K562 (cell line): ENCODE measurements around the gene PRKG1. TPM values are rescaled to one million over a fixed set of nuclear protein-coding genes. Genes with fewer than 3 reads are reported as not detected.

Experiments
- ATAC-seq: fragments of 200-7000 bp; cut with Tn5 transposase; 3 replicates; pipeline ENCODE4 v1.9.1; 2020; ENCODE audit warnings: moderate library complexity
- BruUV-seq: library from RNA; stranded (reverse); fragments of 400-500 nt; replicated peaks from 2 replicates; lab custom pipeline; 2021; lab: Mats Ljungman, UMichigan
- CTCF ChIA-PET: fragments of 300-600 bp; formaldehyde crosslinking; extraction: SDS; loops from one replicate; lab custom pipeline; 2021; ENCODE audit warnings: low intra/inter-chr PET ratio; lab: Yijun Ruan, JAX
- POLR2A ChIA-PET: fragments of 300-600, 350-650 bp; sonication (Branson Sonifier 250); formaldehyde crosslinking; extraction: SDS; loops from one replicate; lab custom pipeline; 2021; ENCODE audit warnings: antibody characterized with exemption, inconsistent platforms; lab: Yijun Ruan, JAX
- DNase-seq, 4 experiments: peaks; one replicate each; pipeline versions ENCODE4 v3.0.0 to v3.0.0-alpha.2; 2011 to 2018; ENCODE audit warnings: low spot score in 3 of 4, mixed read lengths in 3 of 4; ENCODE audit errors: extremely low read depth in 1 of 4
- FAIRE-seq: peaks from 2 replicates; lab custom pipeline; 2011; peaks lifted over from hg19 to GRCh38; lab: Jason Lieb, UNC
- H2AFZ ChIP-seq: 2 replicates; pipeline ENCODE4 v1.6.0; 2011; ENCODE audit warnings: low read depth, low read length, control low read depth, inconsistent platforms
- H3K27ac ChIP-seq: fragments of 200-600 bp; 3 replicates; pipeline ENCODE4 v1.8.0; 2011; ENCODE audit warnings: low read depth, mild to moderate bottlenecking, control low read depth, inconsistent platforms, low read length, moderate library complexity, mixed read lengths; ENCODE audit errors: extremely low read depth
- H3K27me3 ChIP-seq, 2 experiments: fragments of 300-600 bp in 1 of 2; 2 replicates in 1 of 2; 3 replicates in 1 of 2; pipeline versions ENCODE4 v1.6.0 to v1.8.0; 2011; ENCODE audit warnings: inconsistent platforms in 2 of 2, low read length in 2 of 2, mild to moderate bottlenecking in 1 of 2, mixed read lengths in 1 of 2, moderate library complexity in 1 of 2; ENCODE audit not compliant: control insufficient read depth in 2 of 2, insufficient read depth in 2 of 2
- H3K36me3 ChIP-seq: fragments of 300-600 bp; 3 replicates; pipeline ENCODE4 v1.8.0; 2011; ENCODE audit warnings: mild to moderate bottlenecking, low read length, inconsistent platforms; ENCODE audit not compliant: control insufficient read depth, insufficient read depth
- H3K4me1 ChIP-seq, 2 experiments: fragments of 200-600 bp in 1 of 2; replicated peaks in 1 of 2; 2 replicates in 1 of 2; 3 replicates in 1 of 2; pipeline versions ENCODE4 v1.5.1 to v1.8.0; 2011; ENCODE audit warnings: inconsistent platforms in 2 of 2, low read length in 2 of 2, mild to moderate bottlenecking in 1 of 2, mixed read lengths in 1 of 2, moderate library complexity in 1 of 2; ENCODE audit not compliant: control insufficient read depth in 2 of 2, insufficient read depth in 2 of 2
- H3K4me2 ChIP-seq: 2 replicates; pipeline ENCODE4 v1.6.1; 2011; ENCODE audit warnings: low read length, control low read depth, inconsistent platforms, mixed read lengths; ENCODE audit not compliant: insufficient read depth
- H3K4me3 ChIP-seq: fragments of 200-600 bp; sonication (generic), shearing (Covaris generic); 2 replicates; pipeline ENCODE4 v1.5.1; 2016; ENCODE audit warnings: control low read depth, inconsistent platforms
- H3K79me2 ChIP-seq: fragments of 200-600 bp; 3 replicates; pipeline ENCODE4 v1.8.0; 2011; ENCODE audit warnings: low read length, inconsistent platforms; ENCODE audit not compliant: control insufficient read depth, insufficient read depth
- H3K9ac ChIP-seq, 2 experiments: 2 replicates each; pipeline versions ENCODE4 v1.6.0 to v1.6.1; 2011; ENCODE audit warnings: low read depth in 2 of 2, low read length in 2 of 2, control low read depth in 1 of 2, inconsistent platforms in 1 of 2, mild to moderate bottlenecking in 1 of 2, mixed read lengths in 1 of 2; ENCODE audit not compliant: insufficient read depth in 1 of 2
- H3K9me1 ChIP-seq: one replicate; pipeline ENCODE4 v1.6.0; 2011; ENCODE audit warnings: inconsistent platforms, mild to moderate bottlenecking, low read length, moderate library complexity; ENCODE audit not compliant: control insufficient read depth, insufficient read depth
- H3K9me3 ChIP-seq: replicated peaks from 2 replicates; pipeline ENCODE4 v1.5.1; 2011; ENCODE audit warnings: low read depth, low read length, inconsistent platforms; ENCODE audit not compliant: control insufficient read depth, insufficient read depth
- H4K20me1 ChIP-seq: replicated peaks from 2 replicates; pipeline ENCODE4 v1.6.1; 2011; ENCODE audit warnings: low read length, inconsistent platforms, mixed read lengths; ENCODE audit not compliant: control insufficient read depth, insufficient read depth
- ZFP36 ChIP-seq: fragments of 150-350 bp; IDR thresholded peaks from 2 replicates; pipeline ENCODE4 v1.6.1; 2018; ENCODE audit warnings: low read length, low read depth; ENCODE audit not compliant: partially characterized antibody
- WGBS: fragments of 100-300 bp; shearing (Covaris generic); methylation state at CpG from one replicate; pipeline ENCODE4 v1.1.6; 2016; ENCODE audit warnings: low coverage, mixed read lengths; ENCODE audit not compliant: insufficient coverage; ENCODE audit errors: missing lambda C conversion rate; 5-methylcytosine and 5-hydroxymethylcytosine counted together
- in situ Hi-C: fragments of 300-500 bp; cut with MboI; formaldehyde crosslinking; loops from 4 replicates; pipeline ENCODE4 v1.15.0; 2018; ENCODE audit warnings: inconsistent platforms, mixed read lengths
- intact Hi-C: fragments of 100-400 bp; cut with micrococcal nuclease; formaldehyde crosslinking; loops from 2 replicates; pipeline ENCODE4 v1.14.2; 2022
- polyA plus RNA-seq, 8 experiments: library from polyadenylated mRNA; depleted of rRNA in 4 of 8; stranded (reverse) in 5 of 8; unstranded in 3 of 8; fragments of >200 nt; fragmentation: Nextera tagmentation in 2 of 8; fragmentation: Illumina TruSeq in 1 of 8; extraction: Ambion mirVana in 2 of 8; extraction: Trizol in 1 of 8; gene quantifications; 2 replicates each; pipeline versions ENCODE4 v1.2.1 to v1.2.3, GENCODE V29; 2011 to 2014; ENCODE audit warnings: inconsistent platforms in 1 of 8, missing spikeins in 1 of 8
- total RNA-seq, 7 experiments: library from RNA; depleted of rRNA in 6 of 7; stranded (reverse); fragments of >200 nt in 6 of 7; fragmentation: Illumina TruSeq in 2 of 7; extraction: Trizol in 2 of 7; gene quantifications; 2 replicates each; pipeline versions ENCODE4 v1.2.1 to v1.2.3, GENCODE V29; 2011 to 2021; ENCODE audit warnings: low replicate concordance in 1 of 7
- TF ChIP-seq, protein P1 (sequence below): sonication (generic); formaldehyde crosslinking; IDR thresholded peaks from 2 replicates; pipeline ENCODE4 v1.8.1; 2023; ENCODE audit warnings: mild to moderate bottlenecking, missing genetic modification reagents

Gene PRKG1
- total and polyA plus RNA-seq, 9 of the 15 experiments (the other 6 are each of a cell fraction or from before 2014, with no cell fraction given) = 0.22 TPM; not detected in 8

DNA sequence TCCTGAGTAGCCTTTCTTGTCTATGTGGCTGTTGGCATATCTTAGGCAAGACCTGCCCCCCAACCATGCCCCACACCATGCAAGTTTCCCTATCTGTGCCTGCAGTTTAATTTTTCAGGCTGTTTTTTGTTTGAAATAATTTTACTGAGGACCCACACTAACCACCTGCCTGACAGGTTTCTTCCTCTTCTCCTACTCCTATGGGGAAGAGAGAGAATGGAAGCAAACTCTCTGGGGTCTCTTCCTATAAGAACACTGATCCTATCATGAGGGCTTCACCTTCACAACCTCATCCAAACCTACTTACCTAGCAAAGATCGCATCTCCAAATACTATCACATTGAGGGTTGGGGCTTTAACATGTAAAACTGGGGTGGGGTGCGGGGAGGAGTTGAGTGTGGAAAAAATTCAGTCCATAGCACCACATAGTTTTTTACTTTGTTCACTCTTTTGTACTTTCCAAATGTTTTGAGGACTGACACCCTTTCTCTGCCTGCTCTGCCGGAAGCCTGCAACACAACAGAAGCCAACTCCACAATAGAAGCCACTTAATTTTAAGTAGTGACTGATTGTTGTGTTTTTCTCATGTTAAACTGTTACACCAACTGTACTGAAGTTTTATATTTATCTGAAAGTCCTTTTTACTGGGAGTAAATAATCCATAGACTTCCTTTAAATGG lies 692.3 kb downstream of the PRKG1 start:
- Histone ChIP-seq H3K4me1 (no peaks in the 10 kb centered on the region), H4K20me1 (no peaks in the 10 kb centered on the region), H3K9me1 (no peaks in the 10 kb centered on the region), H3K9me3 (no peaks in the 10 kb centered on the region), H3K36me3 (no peaks in the 10 kb centered on the region), H3K9ac (no peak overlapping the region), H3K27me3 (no peaks in the 10 kb centered on the region), H3K4me3 (no peak overlapping the region), H3K4me2 (no peak overlapping the region), H3K79me2 (no peaks in the 10 kb centered on the region), H3K27ac (no peak overlapping the region), H2AFZ (no peak overlapping the region)
- POLR2A ChIA-PET = no interaction called here
- CTCF ChIA-PET = no interaction called here
- DNase-seq = no peak
- TF ChIP-seq ZFP36 = peak; percentile 8
- TF ChIP-seq, protein P1, sequence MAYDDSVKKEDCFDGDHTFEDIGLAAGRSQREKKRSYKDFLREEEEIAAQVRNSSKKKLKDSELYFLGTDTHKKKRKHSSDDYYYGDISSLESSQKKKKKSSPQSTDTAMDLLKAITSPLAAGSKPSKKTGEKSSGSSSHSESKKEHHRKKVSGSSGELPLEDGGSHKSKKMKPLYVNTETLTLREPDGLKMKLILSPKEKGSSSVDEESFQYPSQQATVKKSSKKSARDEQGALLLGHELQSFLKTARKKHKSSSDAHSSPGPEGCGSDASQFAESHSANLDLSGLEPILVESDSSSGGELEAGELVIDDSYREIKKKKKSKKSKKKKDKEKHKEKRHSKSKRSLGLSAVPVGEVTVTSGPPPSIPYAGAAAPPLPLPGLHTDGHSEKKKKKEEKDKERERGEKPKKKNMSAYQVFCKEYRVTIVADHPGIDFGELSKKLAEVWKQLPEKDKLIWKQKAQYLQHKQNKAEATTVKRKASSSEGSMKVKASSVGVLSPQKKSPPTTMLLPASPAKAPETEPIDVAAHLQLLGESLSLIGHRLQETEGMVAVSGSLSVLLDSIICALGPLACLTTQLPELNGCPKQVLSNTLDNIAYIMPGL (CRISPR knock-in tag) = no peak
- WGBS = 5% methylated on average over 3 of the region's 3 CpGs
- ATAC-seq = no peak
- no TSS peak for BruUV-seq
- FAIRE-seq = no peak
- in situ Hi-C loops = no loop called here
- intact Hi-C loops = no loop called here
